DND-41 (cell line): ENCODE measurements around the gene TEX2.

Source experiments
- ATAC-seq: fragments of 200-7000 bp; cut with Tn5 transposase; 3 replicates; pipeline ENCODE4 v1.9.1; 2021; ENCODE audit warnings: low read depth; ENCODE audit not compliant: insufficient read depth
- DNase-seq: peaks from one replicate; pipeline ENCODE4 v3.0.0-alpha.2; 2020
- H2AFZ ChIP-seq: 2 replicates; pipeline ENCODE4 v1.6.0; 2012; ENCODE audit warnings: low read depth, low read length
- H3K27ac ChIP-seq: 2 replicates; pipeline ENCODE4 v1.5.1; 2012; ENCODE audit warnings: low read length, inconsistent platforms
- H3K27me3 ChIP-seq: fragments of 200-600 bp; sonication (generic); 2 replicates; pipeline ENCODE4 v1.6.0; 2012; ENCODE audit warnings: low read length, mild to moderate bottlenecking, inconsistent platforms; ENCODE audit not compliant: insufficient read depth, poor library complexity
- H3K36me3 ChIP-seq: 2 replicates; pipeline ENCODE4 v1.5.1; 2012; ENCODE audit warnings: low read length, inconsistent platforms; ENCODE audit not compliant: insufficient read depth
- H3K4me1 ChIP-seq: 2 replicates; pipeline ENCODE4 v1.5.1; 2012; ENCODE audit warnings: mild to moderate bottlenecking, low read length; ENCODE audit not compliant: insufficient read depth
- H3K4me2 ChIP-seq: 2 replicates; pipeline ENCODE4 v1.6.0; 2012; ENCODE audit warnings: mild to moderate bottlenecking, moderate library complexity, low read length, inconsistent platforms; ENCODE audit not compliant: insufficient read depth
- H3K4me3 ChIP-seq, 2 experiments: fragments of 200-600 bp in 1 of 2; shearing (Covaris generic) in 1 of 2; 2 replicates each; pipeline ENCODE4 v1.5.1; 2012 to 2016; ENCODE audit warnings: inconsistent platforms in 2 of 2, low read length in 2 of 2, mild to moderate bottlenecking in 2 of 2, low read depth in 1 of 2, moderate library complexity in 1 of 2
- H3K79me2 ChIP-seq: 2 replicates; pipeline ENCODE4 v1.6.0; 2012; ENCODE audit warnings: low read length, inconsistent platforms; ENCODE audit not compliant: insufficient read depth
- H3K9ac ChIP-seq: 2 replicates; pipeline ENCODE4 v1.6.0; 2012; ENCODE audit warnings: low read depth, mild to moderate bottlenecking, inconsistent platforms, low read length, moderate library complexity
- H3K9me3 ChIP-seq: 2 replicates; pipeline ENCODE4 v1.5.1; 2012; ENCODE audit warnings: low read length, moderate library complexity, mild to moderate bottlenecking, inconsistent platforms; ENCODE audit not compliant: insufficient read depth, severe bottlenecking
- H4K20me1 ChIP-seq: 2 replicates; pipeline ENCODE4 v1.6.0; 2012; ENCODE audit warnings: low read length; ENCODE audit not compliant: insufficient read depth
- CTCF ChIP-seq: IDR thresholded peaks from 2 replicates; pipeline ENCODE4 v1.5.1; 2012; ENCODE audit warnings: borderline replicate concordance, low read length, moderate library complexity, mild to moderate bottlenecking; ENCODE audit not compliant: poor library complexity, severe bottlenecking; ENCODE audit errors: extremely low read depth
- EZH2 ChIP-seq: IDR thresholded peaks from 3 replicates; pipeline ENCODE4 v1.6.1; 2012; ENCODE audit warnings: borderline replicate concordance, low read depth, mild to moderate bottlenecking, moderate library complexity, low read length, inconsistent platforms; ENCODE audit not compliant: severe bottlenecking

Gene TEX2

GRCh38 chr17:64156670-64157069 is 106.4 kb downstream of the TEX2 start:
- ATAC-seq (no peak), DNase-seq (no peak)
- H3K27ac ChIP-seq = no peak overlapping the region
- no peak overlapping the region for H3K4me3 ChIP-seq
- TF ChIP-seq CTCF (no peak), EZH2 (no peak)
- H3K9ac ChIP-seq = no peak overlapping the region
- no peaks in the 10 kb centered on the region for H4K20me1 ChIP-seq
- no peaks in the 10 kb centered on the region for H3K9me3 ChIP-seq
- H2AFZ ChIP-seq = no peak overlapping the region
- H3K27me3 ChIP-seq = no peaks in the 10 kb centered on the region
- no peaks in the 10 kb centered on the region for H3K4me1 ChIP-seq
- H3K79me2 ChIP-seq = no peaks in the 10 kb centered on the region
- H3K36me3 ChIP-seq = peaks cover 20% of the 10 kb centered on the region
- H3K4me2 ChIP-seq = no peak overlapping the region

- Histone ChIP-seq H4K20me1 (no peaks in the 10 kb centered on the region), H3K79me2 (no peaks in the 10 kb centered on the region), H2AFZ (no peak overlapping the region), H3K4me2 (no peak overlapping the region), H3K27me3 (no peaks in the 10 kb centered on the region), H3K27ac (no peak overlapping the region), H3K4me3 (no peak overlapping the region), H3K4me1 (no peaks in the 10 kb centered on the region), H3K9ac (no peak overlapping the region), H3K9me3 (no peaks in the 10 kb centered on the region), H3K36me3 (peaks cover 20% of the 10 kb centered on the region)
- TF ChIP-seq CTCF (no peak), EZH2 (no peak)
- ATAC-seq (no peak), DNase-seq (no peak)
These were observed 107.1 kb downstream of the TEX2 start for GRCh38 chr17:64155751-64156544.

- H3K27ac ChIP-seq = no peak overlapping the region
- H3K4me1 ChIP-seq = no peaks in the 10 kb centered on the region
- H3K36me3 ChIP-seq = peaks cover 22% of the 10 kb centered on the region
- TF ChIP-seq CTCF = no peak
- no peak for TF ChIP-seq EZH2
- no peaks in the 10 kb centered on the region for H3K27me3 ChIP-seq
- no peak overlapping the region for H2AFZ ChIP-seq
- no peaks in the 10 kb centered on the region for H3K9me3 ChIP-seq
- no peak overlapping the region for H3K4me3 ChIP-seq
- no peak overlapping the region for H3K4me2 ChIP-seq
- no peaks in the 10 kb centered on the region for H3K79me2 ChIP-seq
- no peak for ATAC-seq
- H4K20me1 ChIP-seq = no peaks in the 10 kb centered on the region
- no peak for DNase-seq
- H3K9ac ChIP-seq = no peak overlapping the region
These were observed 107.9 kb downstream of the TEX2 start for GRCh38 chr17:64155129-64155528.

- DNase-seq = no peak
These were observed 108.3 kb downstream of the TEX2 start for GRCh38 chr17:64154717-64155116.

More at GRCh38 chr17:64154717-64155116, 108.3 kb downstream of the TEX2 start:
- Histone ChIP-seq H3K27me3 (no peaks in the 10 kb centered on the region), H3K27ac (no peak overlapping the region), H4K20me1 (no peaks in the 10 kb centered on the region), H3K4me1 (no peaks in the 10 kb centered on the region), H3K4me3 (no peak overlapping the region), H3K9ac (no peak overlapping the region), H3K36me3 (peaks cover 23% of the 10 kb centered on the region), H3K79me2 (no peaks in the 10 kb centered on the region), H2AFZ (no peak overlapping the region), H3K9me3 (no peaks in the 10 kb centered on the region), H3K4me2 (no peak overlapping the region)
- TF ChIP-seq EZH2 (no peak), CTCF (no peak)
- ATAC-seq = no peak
